ENCODE data around the gene CCR2.
"Not testable (repeated sequence)": the region's sequence is repeated elsewhere in the genome, so short reads cannot be mapped to it uniquely, and the experiment has no call there.

CCR2 gene

GRCh38 chr3:46353647-46354410, at the start of gene CCR2:
TSS of gene CCR2 (plus strand) at chr3:46354111. CDS start at chr3:46357528, 3,417 bp downstream.
- DNase-seq (ENCODE audit: low spot score) = no peak

GRCh38 chr3:46304739-46305138, 49.2 kb upstream of the CCR2 start:
- DNase-seq (ENCODE audit: low spot score) = no peak

DNA sequence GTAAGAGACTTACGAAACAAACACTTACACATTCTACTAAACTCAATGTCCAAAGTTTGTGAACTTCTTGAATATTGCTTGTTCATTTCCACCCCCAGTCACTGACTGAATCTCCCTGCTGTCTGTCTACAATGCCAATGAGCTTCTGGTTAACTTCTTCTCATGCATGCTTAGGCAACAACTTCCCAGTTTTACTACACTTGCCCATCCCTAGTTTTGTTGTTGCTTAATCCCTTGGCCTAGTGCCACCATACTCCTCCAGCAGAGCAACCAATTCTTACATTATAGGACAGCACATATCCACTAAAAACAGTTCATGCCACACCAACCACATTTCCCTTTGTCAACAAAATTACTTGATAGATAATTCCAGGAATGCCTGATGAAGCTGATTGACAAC, 40.9 kb upstream of the CCR2 start:
- DNase-seq (ENCODE audit: low spot score) = no peak

GRCh38 chr3:46314517-46314916, 39.4 kb upstream of the CCR2 start:
- DNase-seq (ENCODE audit: low spot score) = peak; percentile 42

DNA sequence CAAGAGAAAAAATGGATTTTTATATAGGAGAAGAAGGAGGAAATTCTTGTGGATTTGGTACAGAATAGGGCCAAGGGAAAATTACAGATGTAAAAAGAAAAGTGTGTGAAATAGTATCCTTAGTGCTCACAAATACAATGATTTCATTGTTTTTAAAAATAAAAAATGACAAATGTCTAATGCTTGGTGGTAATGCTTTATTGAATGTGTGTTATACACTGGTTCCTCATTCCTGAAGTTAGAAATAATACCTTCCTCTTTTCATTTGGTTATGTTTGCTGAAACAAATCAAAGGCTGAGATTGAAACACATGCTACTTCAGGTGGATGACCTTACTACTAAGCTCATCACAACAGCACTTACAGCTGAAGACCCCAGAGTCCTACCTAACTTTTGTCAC, 37.7 kb upstream of the CCR2 start:
- DNase-seq (ENCODE audit: low spot score) = no peak

GRCh38 chr3:46318207-46318927, 35.5 kb upstream of the CCR2 start:
- no peak for DNase-seq (ENCODE audit: low spot score)

DNA sequence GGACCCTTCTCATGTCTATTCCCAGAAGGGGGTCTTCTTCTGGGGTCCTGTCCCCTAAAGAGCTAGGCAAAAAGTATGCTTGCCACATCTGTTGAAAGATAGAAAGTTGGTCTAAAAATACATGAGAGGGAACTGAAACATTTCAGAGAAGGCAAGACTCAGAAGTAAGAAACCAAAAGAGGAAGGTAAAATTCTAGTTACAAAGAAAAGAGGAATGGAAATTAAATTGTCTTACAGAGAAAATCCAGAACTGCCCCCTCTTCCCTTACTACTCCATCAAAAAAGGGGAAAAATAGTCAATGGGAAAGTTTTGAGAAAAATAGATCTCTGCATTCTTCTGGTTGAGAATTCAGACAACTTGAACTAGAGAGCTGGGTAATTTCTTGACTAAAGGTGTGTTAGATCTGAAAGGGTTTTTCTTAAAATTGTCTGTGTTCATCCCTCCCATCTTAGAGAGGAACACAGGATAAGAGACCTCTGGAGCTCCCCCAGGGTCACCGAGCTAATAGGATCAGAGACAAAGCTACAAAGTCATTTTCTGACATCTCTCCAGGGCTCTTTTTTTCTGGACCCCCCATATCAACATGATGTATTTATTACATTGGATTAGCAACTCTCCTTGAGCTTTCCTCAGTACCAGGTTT, 32.3 kb upstream of the CCR2 start:
- DNase-seq (ENCODE audit: low spot score) = no peak

DNA sequence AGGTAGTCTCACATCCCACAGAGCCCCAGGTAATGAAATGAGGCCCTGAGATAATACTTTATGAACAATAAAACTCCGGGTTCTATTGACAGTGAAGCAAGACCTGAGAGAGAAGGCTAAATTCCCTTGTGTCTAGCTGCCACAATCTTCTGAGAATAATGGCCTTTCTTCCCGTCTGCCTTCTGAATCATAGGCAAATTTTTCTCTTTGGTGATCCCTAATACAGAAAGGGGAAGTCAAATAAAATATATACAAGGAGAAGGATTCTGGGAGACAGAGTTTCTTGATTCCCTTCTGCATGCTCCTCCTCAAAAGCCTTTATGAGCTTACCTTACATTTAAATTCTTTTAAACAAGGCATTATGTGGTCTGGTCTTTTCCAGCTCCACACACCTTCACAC, 29.9 kb upstream of the CCR2 start:
- DNase-seq (ENCODE audit: low spot score) = no peak

- no peak for DNase-seq (ENCODE audit: low spot score)
Observed at GRCh38 chr3:46325645-46326300, 28.1 kb upstream of the CCR2 start.

- DNase-seq (ENCODE audit: low spot score) = not testable (repeated sequence)
Observed at GRCh38 chr3:46330676-46331075, 23.2 kb upstream of the CCR2 start.

DNA sequence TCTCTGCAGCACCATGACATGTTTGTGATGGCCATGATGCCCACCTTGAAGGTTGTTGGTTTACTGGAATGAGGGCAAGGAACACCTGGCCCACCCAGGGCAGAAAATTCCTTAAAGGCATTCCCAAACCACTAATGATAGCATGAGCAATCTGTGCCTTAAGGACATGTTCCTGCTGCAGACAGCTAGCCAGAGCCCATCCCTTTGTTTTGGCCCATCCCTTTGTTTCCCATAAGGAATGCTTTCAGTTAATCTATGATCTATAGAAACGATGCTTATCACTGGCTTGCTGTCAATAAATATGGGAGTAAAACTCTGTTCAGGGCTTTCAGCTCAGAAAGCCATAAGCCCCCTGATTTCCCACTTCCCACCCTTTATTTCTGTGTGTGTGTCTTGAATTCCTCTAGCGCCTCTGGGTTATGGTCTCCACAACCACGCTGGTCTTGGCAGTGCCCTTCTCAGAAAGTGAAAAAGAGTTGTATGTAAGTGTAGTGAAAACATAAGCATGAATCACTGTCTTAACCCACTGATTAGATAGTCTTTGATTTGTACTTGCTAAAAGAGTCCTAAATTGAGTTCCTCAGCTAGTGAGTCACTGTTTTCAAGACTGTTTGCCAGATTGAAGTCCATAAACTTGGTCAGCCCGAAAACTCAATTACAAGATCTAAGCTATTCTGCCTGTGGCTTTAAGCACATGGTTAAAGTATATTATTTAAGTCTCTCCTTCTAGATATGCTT, 19.0 kb upstream of the CCR2 start:
- peak; percentile 4 for DNase-seq (ENCODE audit: low spot score)

DNA sequence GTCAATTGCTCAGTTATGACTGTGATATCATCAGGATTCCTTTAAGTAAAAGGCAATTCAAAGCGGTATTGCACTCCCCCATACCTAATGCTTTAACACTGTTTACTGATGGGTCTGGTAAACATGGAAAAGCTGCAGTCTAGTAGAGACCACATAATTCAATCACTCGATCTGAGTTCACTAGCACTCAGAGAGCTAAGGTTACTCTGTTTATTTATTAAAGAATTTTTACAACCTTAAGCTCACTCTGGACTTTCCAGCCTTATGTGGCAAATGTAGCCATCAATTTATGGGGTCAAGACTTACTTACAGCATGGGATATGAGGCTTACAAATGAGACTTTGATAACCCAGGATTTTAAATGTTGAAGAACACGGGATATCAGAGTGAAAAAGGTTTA, 18.4 kb upstream of the CCR2 start:
- no peak for DNase-seq (ENCODE audit: low spot score)

- no peak for DNase-seq (ENCODE audit: low spot score)
Observed at GRCh38 chr3:46337911-46338310, 16.0 kb upstream of the CCR2 start.

GRCh38 chr3:46338840-46339239, 15.1 kb upstream of the CCR2 start:
- DNase-seq (ENCODE audit: low spot score) = no peak

DNA sequence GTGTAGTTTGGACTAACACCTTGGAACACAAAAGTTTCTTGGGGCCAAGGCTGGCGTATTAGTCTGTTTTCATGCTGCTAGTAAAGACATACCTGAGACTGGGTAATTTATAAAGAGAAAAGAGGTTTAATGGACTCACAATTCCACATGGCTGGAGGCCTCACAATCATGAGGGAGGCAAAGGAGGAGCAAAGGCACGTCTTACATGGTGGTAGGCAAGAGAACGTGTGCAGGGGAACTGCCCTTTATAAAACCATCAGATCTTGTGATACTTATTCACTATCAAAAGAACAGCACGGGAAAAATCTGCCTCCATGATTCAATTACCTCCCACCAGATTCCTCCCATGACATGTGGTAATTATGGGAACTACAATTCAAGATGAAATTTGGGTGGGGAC, 9.4 kb upstream of the CCR2 start:
- no peak for DNase-seq (ENCODE audit: low spot score)

DNA sequence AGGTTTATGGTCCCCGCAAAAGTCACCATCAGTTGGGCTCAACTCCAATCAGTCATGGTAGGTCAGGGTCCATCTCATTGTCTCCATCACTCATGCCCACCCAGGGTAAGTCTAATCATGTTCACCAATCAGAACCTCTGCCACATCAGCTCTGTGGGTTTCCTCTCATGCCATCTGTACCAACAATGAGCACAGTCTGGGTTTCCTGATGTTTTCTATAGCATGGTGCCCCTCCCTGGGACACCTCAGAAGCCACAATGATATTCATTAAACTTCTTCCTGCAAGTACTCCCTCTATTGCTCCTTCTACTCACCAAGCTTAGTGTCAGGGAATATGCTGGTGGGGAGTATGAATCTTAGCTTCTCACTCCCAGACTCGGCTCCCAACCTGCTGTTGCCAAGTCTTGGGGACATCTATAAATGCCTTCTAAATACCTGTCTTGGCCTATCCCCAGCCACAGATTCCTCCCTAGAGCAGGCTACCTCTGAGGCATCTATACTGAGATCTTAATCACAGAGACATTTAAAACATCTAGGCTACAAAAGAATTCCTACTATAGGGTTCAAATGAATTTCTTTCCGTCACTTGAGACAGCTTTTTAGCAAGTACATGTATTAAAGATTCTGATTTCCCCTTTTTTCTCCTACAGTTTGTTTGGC, 5.0 kb upstream of the CCR2 start:
- no peak for DNase-seq (ENCODE audit: low spot score)

DNA sequence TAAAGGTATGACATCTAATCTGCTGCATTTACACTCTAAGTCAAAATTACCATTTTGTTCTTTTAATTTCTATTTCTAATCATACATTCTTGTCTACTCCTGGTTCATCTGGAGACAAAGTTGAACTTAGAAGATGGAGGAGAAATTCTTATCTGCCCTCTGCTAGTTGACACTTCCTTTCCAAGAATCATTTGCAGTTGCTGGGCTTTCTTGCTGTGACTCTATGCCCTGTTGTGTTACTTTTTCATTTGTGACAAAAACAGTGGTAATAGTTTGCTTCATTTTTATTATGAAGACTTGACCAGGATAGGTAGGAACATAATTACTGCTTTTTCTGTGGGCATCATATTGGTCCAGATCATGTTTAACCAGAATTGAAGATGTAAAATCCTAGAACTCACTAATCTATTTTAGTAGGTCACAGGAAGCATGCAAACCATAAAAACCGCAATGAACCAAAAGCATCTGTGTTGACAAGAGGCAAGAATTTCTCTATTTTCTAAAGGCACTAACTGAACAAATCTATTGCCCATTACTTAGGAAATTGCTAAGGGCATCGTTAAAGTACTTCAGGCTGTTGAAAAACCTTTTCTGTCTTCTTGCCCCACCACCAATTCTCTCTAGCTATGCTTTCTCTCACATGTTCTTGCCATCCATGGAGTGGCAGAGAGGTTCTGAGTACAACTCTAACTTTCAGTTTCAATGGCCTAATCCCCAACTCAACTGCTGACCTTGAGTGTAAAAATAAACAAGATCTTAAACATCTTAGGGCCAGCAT, 4.2 kb upstream of the CCR2 start:
- no peak for DNase-seq (ENCODE audit: low spot score)

DNA sequence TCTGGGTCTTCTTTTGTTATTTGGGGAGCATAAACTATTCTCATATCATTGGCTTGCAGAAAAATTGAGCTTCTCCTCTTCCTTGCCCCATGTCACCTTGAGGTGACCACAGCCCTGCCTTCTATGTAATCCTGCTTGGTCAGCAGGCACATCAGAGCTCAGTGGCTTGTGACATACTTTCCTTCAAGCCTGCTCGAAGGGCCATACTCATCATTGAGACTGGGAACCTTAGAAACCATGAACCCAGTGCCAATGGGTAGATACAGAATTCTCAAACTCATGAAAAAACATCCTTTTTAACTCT, 3.7 kb upstream of the CCR2 start:
- DNase-seq (ENCODE audit: low spot score) = no peak

DNA sequence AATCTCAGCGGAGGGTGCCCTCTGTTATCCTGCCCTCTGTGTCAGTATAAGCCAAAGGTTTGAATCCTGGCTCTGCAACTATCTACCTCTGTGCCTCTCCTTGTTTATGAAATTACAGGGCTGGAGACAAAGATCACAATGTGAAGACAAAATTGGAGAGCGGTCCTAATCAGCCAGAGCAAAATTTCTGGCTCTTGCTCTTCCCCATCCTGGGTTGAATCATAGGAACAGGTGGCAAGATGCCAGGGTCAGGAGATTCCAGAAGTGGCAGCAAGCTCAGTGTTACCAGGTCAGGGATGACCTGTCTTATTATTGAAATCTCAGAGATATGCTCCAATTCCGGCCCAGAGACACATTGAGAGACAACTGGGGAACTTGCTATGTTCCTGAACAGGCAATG, 2.3 kb upstream of the CCR2 start:
- no peak for DNase-seq (ENCODE audit: low spot score)

DNA sequence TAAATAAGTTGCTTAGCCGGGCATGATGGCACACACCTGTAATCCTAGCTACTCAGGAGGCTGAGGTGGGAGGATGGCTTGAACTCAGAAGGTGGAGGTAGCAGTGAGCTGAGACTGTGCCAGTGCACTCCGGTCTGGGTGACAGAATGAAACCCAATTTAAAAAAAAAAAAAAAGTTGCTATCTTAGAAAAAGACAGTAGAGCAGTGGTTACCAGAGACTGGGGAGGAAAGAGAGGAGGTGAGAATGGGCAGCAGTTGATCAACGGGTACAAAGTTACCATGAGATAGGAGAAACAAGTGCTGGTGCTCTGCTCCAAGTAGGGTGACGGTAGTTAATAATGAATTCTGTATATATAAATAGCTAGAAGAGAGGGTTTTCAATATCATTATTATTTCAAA, 821 bp upstream of the CCR2 start:
- DNase-seq (ENCODE audit: low spot score) = no peak

DNA sequence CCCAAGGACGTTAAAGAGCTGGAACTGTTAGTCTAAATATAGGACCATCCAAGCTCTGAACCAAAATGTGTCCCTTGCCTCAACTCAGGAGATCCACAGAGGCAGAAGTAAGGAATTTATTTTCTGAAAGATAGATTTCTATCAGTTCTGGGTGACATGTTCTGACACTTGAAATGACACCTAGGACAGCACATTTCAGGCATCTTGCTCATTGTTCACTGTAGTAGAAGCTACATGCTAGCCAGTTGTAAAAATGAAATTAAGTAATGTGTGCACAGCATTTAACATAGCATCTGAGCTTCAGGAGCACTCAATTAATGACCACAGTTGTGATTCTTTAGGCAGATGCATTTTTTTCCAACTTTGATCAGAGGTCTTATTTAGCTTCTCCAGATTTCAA, 567 bp downstream of the CCR2 start:
- no peak for DNase-seq (ENCODE audit: low spot score)
